NCI-H524 treated with DMSO at 0.1 percent for 48 hours (cell line): ENCODE measurements around the gene RPL18.

Experiments used
- DNase-seq: peaks from one replicate; lab custom pipeline; 2025; lab: John Stamatoyannopoulos, UW

RPL18 gene

DNA sequence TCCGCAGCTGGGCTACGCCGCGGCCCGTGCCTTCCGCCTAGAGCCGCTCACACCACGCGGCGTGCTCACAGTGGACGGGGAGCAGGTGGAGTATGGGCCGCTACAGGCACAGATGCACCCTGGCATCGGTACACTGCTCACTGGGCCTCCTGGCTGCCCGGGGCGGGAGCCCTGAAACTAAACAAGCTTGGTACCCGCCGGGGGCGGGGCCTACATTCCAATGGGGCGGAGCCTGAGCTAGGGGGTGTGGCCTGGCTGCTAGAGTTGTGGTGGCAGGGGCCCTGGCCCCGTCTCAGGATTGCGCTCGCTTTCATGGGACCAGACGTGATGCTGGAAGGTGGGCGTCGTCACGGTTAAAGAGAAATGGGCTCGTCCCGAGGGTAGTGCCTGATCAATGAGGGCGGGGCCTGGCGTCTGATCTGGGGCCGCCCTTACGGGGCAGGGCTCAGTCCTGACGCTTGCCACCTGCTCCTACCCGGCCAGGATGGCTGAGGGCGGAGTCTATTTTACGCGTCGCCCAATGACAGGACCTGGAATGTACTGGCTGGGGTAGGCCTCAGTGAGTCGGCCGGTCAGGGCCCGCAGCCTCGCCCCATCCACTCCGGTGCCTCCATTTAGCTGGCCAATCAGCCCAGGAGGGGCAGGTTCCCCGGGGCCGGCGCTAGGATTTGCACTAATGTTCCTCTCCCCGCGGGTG lies 10.8 kb upstream of the RPL18 start:
- no peak for DNase-seq

DNA sequence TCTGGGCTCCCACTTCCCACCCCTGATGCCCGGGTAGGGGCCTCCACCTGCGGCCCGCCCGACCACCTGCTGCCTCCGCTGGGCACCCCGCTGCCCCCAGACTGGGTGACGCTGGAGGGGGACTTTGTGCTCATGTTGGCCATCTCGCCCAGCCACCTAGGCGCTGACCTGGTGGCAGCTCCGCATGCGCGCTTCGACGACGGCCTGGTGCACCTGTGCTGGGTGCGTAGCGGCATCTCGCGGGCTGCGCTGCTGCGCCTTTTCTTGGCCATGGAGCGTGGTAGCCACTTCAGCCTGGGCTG lies 10.3 kb upstream of the RPL18 start:
- DNase-seq: no peak

DNA sequence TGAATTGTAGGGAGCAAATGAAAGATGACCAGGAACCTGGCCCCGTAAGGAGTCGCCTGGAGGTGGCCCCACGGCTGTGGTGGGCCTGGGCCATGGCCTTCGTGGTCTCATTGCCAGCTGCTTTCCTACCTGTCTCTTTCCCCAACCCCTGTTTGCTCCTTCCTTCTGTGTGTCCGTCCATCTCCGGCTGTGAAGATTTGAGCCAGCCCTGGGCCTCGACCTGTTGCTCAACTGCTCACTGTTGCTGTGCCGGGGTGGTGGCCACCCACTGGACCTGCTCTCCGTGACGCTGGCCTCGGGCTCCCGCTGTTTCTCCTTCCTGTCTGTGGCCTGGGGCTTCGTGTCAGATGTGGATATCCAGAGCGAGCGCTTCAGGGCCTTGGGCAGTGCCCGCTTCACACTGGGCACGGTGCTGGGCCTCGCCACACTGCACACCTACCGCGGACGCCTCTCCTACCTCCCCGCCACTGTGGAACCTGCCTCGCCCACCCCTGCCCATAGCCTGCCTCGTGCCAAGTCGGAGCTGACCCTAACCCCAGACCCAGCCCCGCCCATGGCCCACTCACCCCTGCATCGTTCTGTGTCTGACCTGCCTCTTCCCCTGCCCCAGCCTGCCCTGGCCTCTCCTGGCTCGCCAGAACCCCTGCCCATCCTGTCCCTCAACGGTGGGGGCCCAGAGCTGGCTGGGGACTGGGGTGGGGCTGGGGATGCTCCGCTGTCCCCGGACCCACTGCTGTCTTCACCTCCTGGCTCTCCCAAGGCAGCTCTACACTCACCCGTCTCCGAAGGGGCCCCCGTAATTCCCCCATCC lies 9.7 kb upstream of the RPL18 start:
- DNase-seq: no peak

DNA sequence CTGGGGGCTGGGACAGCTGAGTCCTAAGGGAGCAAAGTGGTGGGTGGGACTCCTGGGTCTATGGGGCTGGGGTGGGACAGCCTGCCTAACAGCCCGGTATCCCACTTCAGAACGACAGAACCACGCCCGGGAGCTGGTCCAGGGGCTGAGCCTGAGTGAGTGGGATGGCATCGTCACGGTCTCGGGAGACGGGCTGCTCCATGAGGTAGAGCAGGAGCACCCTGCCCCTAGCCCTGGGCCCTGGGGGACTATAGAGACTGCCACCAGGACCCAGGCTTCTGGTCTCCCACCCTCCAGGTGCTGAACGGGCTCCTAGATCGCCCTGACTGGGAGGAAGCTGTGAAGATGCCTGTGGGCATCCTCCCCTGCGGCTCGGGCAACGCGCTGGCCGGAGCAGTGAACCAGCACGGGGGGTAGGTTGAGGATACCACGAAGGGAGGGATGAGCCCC lies 8.9 kb upstream of the RPL18 start:
- DNase-seq: no peak

DNA sequence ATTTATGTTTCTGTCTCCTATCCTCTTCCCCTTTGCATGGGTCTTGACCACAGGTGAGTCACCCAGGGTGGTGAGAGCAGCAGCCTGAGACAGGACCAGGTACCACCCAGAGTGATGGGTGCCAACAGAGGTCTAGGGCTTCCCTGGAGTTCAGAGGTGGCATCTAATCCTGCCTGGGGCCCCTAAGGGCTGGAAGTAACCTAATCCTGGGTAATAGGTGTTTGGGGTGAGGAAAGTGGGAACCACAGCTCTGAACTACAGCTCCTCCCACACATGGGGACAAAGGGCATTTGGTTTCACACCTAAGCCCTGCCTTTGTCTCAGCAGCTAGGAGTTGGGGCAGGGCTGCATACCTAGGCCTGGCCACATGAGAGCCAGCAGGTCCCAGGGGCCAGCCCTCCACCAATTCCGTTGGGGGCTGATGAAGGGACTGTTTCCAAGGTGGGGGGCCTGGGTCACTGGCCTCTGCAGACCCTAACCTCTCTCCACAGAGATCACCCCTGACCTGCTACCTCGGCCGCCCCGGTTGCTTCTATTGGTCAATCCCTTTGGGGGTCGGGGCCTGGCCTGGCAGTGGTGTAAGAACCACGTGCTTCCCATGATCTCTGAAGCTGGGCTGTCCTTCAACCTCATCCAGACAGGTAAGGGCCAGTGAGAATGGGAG lies 8.4 kb upstream of the RPL18 start:
- DNase-seq: no peak

DNA sequence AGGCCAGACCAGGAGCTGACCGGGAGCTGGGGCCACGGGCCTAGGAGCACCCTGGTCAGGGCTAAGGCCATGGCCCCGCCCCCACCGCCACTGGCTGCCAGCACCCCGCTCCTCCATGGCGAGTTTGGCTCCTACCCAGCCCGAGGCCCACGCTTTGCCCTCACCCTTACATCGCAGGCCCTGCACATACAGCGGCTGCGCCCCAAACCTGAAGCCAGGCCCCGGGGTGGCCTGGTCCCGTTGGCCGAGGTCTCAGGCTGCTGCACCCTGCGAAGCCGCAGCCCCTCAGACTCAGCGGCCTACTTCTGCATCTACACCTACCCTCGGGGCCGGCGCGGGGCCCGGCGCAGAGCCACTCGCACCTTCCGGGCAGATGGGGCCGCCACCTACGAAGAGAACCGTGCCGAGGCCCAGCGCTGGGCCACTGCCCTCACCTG lies 6.9 kb upstream of the RPL18 start:
- no peak for DNase-seq

DNA sequence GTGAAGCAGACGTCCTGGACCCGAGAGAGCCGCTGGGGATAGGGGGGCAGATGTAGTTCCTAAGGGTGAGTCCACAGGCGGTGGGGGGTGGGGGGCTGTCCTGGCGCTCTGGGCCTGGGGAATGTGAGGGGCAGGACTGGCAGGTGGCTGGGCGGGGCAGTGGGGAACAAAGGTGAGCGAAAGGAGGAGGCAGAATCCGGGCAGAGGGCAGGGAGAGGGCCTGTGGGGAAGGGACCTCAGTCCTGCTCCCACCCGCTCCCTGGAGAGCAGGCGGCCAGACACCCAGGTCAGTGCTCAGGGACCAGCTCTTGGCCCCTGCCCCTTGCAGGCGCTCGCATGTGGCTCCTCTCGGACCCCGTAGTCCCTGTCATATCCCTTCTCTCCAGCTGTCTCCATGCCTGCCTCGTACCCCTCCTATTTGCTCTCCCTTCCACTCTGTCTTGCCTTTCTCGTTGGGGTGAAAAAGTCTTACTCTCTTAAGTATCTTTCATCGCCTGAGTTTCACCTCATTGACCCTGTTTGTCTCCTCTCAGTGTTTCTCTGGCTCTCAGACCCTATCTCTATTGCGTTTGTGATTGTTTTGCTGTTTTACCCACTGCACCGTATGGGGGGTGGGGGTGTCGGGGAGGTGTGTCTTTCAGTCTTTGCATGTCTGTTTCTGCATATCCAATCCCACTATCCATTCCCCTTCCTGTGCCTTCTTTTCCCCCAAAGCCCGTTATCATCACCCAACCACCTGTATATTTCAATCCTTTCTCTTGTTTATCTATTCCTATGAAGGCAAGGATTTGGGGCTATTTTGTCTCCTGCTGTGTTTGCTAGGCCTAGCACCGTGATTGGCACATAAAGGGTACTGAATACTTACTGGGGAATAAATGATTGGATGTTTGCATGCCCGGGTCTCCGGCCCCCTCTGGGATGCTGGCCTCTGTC lies 6.1 kb upstream of the RPL18 start:
- no peak for DNase-seq

DNA sequence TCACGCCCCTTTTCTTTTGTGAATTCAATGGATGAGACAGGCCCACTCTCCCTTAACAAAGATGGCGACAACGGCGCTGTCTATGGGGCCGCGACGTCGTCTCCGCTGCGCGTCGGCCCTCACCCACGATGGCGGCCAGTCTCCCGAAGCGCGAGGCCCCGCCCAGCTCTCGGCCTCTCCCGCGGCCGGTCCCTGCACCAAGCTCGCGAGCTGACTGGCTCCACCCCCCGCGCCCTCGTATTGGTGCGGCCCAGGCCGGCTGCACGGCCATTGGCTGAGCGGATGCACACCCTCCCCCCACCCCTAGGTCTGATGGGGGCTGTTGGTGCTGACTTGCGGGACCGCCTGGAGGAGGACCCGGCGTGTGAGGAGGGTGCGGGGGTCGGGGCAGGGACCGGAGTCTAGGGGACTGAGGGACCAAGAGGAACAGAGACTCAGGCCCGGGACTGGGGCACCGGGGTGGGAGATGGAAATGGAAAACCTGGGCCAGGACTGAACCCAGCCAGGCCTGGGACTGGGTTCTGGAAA lies 5.2 kb upstream of the RPL18 start:
- DNase-seq: peak; percentile 92

DNA sequence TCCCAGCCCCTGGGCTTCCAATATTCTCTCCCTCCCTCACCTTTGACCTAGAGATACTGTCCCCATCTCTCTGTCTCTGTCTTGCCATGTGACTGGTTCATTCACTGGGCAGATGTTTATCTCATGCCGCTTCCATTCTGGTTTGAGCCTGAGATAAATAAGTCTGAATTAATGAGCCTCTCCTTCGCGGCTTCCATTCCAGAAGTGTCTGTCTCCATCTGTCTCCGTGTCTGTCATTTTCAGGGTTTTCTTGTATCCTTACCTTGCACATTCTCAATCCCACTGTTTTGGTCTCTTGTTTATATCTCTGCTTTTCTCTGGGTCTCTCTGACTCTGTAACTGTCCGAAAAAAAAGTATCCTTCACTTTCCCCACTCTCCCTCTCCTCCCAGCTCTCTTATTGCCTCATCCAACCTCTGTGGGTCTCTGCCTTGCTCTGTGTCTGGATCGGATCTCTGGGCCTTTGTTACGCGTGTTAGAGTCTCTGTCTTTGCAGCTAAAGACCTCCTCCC lies 4.6 kb upstream of the RPL18 start:
- DNase-seq: peak; percentile 48

DNA sequence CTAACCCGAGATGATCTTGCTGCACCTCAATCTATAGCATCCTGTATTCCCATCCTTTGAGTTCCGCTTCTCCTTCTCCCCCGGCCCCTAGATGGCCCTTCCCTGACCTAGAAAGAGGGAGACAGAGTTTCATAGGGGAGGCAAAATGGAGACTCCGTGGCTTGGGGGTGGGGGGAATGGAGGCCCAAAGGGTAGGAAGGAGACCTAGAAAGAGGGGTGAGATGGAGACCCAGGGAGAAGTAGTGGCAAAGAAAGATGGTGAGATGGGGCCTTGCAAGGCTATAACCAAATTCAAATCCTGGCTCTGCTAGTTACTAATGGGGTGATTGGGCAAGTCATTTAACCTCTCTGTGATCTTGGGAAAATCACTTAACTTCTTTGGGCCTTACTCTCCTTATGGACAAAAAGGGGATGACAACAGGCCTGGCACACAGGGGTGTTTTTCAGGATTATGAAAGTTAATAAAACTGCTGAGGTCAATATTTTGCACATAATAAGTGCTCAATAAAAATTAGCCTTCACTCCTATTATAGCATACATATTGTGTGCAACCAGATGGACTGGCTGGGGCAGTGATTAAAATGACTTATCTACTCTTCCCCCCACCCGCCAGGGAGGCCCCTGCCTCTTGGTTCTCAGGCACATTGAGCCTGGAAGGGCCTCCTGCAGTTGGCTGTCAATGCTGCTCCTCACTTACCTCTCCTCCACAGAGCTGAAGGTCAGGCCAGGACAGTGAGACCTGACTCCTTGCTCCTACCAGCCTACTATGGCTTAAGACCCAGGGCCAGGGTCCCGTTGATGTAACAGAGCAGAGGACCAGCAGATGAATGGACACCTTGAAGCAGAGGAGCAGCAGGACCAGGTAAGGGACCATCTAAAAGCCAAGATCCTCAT lies 961 bp upstream of the RPL18 start:
- DNase-seq: no peak

DNA sequence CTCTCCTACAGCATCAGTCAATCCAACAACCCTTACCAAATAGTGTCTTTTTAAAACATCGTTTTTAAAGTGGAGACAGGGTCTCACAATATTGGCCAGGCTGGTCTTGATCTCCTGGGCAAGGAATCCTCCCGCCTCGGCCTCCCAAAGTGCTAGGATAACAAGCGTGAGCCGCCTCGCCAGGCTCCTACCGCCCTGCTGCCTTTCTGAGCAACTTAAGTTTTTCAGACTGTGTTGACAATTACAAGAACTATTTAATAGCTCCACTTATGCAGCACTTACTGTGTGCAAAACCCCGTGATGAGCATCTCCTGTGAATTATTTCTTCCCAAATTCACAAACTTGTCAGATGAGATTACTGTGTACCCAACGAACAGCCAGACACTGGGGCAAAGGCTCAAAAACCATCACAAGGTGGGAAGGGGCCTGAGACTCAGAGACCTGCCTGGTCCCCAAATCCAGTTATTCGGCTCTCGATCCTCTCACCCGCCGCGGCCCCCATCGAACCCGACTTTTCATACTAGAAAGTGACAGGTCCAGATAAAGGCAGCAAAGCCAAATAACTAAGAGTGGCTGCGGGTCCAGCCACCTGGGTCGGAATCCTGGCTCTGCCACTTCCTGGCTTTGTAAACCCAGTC lies 581 bp downstream of the RPL18 start:
- no peak for DNase-seq

DNA sequence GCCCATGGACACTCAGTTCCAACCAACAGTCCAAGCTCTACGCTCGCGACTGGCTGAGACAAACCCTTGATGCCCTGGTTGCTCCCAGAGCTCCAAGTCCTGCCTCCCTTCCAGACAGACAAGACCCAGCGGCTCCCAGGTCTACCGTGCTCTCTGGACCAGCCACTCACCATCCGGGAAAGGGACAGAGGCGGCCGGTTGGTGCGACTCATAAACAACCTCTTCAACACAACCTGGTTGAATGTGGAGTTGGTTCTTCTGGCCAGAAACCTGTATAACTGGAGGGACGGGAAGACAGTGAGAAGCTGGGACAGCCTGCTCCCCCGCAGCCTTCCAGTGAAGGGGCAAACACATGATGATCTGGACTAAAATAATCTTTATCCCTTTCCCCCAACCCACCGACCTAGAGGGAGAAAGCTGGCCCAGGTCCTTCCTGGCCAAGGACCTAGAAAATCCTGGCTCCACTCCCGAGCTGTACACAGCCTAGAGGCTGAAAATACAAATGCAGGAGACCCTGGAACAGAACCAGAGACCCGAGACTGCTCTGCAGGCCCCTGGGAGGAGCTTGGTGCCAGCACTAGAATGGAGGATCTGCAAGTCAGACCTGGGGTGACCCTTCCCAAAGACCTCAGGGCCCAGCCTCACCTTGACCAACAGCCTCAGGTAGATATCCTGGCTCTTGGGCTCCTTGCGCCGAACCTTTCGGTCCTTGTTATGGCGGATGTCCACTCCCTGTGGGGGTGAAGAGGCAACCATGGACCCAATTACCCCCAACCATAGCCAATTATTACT lies 1.6 kb downstream of the RPL18 start:
- no peak for DNase-seq

DNA sequence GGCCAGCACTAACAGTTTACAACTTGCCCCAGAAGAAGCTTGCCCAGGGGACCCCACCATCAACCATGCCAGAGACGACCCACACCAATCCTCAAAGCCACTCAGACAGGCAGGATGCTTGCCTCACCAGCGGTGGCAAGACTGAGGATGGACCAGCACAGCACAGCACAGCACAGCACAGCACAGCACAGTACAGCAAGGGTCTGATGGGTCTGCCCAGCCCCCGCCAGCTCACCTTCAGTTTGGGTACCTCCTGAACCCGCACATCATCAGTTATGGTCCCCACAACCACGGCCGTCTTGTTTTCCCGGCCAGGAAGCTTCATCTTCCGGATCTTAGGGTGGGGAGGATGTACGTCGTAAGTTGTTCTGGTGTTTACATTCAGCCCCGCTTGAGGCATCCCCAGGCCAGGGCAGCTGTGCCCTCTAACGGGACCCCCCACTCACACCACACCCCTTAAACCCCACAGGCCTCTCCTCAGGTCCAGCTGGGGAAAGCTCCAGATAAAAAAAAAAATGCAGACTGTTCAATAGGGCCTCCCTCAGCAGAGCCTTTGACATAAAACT lies 2.4 kb downstream of the RPL18 start:
- DNase-seq: no peak

DNA sequence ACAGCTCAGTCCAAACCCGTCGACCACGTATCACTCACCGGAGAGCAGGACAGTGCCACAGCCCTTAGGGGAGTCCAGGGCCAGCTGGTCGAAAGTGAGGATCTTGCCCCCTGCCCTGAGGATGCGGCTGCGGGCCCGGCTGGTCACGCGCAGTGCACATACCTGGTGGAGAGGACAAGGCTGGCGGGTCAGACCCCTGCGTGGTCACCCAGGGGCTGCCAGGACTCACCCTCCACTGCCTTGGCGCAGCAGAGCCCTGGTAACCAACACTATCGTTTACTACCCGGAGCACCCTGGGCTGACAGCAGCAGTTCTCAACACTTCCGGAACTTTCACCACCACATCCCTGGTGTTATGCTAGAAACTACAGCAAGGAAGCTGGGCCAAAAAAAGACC lies 2.9 kb downstream of the RPL18 start:
- no peak for DNase-seq

DNA sequence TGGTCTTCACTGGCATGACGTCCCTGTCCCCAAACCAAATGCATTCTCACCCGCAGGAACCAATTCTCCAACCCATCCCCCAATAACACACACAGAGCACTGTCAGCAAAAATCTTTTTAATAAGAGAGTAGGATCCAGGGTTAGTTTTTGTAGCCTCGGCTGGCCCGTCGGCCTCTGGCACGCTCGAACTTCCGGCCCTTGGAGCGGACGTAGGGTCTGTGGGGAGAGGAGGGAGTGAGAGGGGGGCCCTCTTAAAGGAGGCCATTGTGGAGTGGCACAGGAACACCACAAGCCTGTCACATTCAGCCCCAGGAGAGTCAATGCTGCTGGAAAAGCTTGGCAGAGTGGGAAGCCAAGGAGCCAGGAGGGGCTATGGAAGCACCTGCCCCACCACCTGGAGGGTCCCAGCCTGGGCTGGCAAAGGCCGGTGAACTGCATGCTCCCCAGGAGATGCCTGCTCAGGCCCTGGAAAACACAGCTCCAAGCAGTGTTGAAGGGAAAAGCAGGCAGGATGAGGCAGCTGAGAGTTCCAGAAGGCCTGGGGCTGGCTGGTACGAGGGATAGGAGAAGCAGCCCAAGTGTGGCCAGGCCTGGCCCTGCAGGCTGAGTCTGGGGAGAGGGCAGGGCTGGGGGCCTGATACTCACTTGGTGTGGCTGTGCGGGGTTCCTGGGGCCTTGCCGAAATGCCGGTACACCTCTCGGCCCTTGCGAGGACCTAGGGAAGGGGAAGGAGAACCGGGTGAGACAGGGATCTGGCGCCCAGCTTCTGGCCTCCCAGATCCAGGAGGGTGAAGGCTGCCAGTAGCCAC lies 3.5 kb downstream of the RPL18 start:
- DNase-seq: no peak

DNA sequence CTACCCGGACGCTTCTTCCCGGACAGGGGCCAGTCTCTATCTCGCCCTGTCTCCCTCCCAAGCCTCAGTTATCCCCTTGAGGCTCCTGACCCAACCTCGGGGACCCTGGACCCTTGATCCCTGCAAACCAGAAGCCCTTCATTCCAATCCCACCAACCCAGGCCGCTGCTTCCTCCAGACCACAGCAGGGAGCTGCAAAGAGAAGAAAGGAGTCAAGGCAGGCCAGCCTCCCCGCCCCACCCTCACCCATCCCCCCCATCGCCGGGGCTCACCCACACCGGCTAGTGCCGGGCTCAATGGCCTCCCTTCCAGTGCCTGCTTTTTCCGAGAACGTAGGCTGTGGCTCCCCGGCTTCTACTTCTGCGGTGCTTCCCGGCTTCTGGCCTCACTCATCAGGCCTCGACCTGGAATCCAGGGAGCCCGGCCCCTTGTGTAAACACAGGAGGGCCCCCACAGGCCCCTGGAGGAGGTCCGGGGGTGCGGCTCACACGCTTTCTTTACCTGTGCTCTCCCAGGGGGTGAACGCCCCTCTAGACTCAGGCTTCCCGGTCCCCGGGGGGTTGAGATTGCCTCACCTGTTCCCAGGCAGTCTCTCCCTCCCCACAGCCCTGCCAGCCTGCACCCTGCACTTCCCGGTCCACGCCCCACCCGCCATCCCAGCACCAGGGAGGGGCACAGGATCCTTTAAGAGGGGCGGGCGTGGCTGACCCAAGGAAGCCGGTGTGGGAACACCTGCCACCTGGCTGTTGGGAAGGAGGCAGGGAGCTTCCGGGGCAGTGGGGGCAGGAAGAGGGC lies 4.3 kb downstream of the RPL18 start, which contains the start of gene FAM83E:
TSS of gene FAM83E (minus strand) at position 641 of the 795 bp plus-strand sequence. CDS start 1,704 bp downstream, outside the sequence.
- no peak for DNase-seq

DNA sequence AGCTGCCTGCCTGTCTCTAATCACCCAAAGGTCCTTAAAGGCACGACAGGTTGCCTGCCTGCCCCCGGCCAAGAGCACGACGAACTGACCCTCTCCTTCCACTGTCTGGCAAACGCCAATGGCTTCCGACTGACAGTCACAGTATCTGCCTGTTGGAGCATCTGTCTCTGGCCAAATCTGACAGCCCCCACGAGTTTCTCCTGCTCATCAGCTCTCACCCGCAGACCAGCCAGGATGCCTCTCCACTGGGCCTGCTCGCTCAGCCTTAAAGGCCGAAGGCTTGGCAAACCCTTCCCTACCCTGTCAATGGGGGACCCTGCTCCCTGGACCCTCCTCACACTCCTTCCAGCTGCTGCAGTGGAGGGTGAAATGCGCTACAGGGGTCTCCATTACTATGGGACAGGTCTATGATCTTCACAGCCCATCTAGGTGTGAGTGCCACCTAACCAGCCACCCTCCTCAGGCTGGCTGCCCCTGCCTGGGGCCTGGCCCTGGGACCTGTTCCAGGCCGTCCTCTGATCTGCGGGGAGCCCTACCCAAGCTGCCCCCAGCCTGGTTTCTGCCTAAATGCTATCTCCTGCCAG lies 5.0 kb downstream of the RPL18 start:
- no peak for DNase-seq
